GM10266 (cell line): Measurements from ENCODE around the gene WWTR1.
A peak's percentile ranks its signal among the peaks of the same experiment; 100 is the strongest.

Experiments used
- DNase-seq: peaks from one replicate; pipeline ENCODE4 v3.0.0; 2012; ENCODE audit errors: extremely low spot score
- TF ChIP-seq, protein P1 (sequence below): IDR thresholded peaks from 2 replicates; pipeline ENCODE4 v1.5.1; 2012; ENCODE audit warnings: mild to moderate bottlenecking, low read depth; ENCODE audit not compliant: control insufficient read depth, insufficient read depth; ENCODE audit errors: missing control alignments

Gene WWTR1

DNA sequence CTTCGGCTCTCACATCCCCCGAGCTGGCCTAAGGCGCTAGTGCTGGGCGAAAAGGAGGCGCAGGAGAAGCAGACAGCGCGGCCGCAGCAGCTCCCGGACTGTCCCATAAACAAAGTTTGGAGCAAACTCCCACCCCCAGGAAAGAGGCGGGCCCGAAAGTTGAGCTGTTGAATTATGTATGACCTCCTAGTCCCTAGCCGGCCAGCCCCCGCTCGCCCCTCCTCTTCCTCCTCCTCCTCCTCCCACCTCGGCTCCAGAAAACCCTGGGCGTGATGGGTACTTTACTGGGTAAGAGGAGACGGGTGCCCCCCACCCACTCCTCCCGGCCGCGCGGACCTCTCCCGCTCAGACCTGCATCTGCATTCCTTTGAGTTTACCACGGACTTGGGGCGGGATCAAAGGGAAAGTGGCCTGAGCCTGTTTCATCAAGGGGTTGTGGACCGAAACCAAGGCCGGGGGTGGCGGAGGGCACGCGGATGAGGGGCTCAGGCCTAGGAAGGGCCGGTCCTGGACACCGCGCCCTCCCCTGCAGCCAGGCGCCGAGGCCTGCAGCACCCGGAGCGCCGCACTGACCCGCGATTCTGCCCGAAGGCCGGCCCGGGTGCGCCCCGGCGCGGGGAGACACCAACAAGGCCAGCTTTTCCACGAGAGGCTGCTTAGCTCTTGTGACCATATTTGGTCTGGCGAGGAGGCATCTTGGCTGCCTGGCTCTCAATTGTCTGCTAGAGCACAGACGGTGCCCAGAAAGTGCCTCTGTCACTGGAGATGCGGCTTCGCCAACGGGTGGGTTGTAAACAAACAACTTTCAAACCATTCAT, at the start of gene WWTR1:
WWTR1 (minus strand) TSS at position 100 of the 818 bp plus-strand sequence. CDS start 719 bp downstream, outside the sequence.
- TF ChIP-seq, protein P1, sequence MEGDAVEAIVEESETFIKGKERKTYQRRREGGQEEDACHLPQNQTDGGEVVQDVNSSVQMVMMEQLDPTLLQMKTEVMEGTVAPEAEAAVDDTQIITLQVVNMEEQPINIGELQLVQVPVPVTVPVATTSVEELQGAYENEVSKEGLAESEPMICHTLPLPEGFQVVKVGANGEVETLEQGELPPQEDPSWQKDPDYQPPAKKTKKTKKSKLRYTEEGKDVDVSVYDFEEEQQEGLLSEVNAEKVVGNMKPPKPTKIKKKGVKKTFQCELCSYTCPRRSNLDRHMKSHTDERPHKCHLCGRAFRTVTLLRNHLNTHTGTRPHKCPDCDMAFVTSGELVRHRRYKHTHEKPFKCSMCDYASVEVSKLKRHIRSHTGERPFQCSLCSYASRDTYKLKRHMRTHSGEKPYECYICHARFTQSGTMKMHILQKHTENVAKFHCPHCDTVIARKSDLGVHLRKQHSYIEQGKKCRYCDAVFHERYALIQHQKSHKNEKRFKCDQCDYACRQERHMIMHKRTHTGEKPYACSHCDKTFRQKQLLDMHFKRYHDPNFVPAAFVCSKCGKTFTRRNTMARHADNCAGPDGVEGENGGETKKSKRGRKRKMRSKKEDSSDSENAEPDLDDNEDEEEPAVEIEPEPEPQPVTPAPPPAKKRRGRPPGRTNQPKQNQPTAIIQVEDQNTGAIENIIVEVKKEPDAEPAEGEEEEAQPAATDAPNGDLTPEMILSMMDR: peak; percentile 51
- peak; percentile 83 for DNase-seq

DNA sequence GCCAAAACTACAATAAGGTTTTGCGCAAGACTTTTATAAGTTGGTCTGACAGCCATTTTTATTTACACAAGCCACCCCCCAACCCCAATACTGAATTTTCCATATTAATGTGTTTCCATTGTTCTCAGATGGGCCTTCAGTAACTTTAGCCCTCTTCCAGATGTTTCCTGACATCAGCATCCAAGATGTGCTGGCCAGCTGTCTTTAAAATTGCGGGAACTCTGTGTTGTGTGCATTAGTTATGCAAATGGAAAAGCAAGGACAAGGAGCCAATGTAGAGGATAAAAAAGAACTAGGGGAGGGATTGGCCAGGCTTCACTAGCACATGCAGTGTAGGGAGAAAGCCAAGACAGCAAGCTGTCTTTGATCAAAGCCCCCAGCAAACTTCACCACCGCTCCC, 49.1 kb upstream of the WWTR1 start:
- no peak for DNase-seq
- TF ChIP-seq, protein P1: no peak

DNA sequence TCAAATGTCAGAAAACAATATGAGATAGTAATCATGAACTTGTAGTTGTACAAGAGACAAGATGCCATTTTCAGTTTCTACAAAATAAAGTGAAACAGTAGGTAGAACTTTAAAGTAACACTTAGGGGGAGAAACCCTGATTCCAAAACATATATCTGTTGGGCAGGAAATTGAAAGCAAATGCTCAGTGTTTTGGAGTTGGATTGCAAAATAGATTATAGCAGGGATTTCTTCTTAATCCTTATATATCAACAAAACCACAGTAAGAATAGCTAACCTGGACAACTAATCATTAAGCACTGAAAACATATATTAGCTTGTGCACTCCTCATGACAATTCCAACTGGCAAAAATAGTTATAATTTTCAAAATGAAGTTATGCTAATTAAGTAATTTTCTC, 47.6 kb upstream of the WWTR1 start:
- no peak for DNase-seq
- TF ChIP-seq, protein P1: no peak

DNA sequence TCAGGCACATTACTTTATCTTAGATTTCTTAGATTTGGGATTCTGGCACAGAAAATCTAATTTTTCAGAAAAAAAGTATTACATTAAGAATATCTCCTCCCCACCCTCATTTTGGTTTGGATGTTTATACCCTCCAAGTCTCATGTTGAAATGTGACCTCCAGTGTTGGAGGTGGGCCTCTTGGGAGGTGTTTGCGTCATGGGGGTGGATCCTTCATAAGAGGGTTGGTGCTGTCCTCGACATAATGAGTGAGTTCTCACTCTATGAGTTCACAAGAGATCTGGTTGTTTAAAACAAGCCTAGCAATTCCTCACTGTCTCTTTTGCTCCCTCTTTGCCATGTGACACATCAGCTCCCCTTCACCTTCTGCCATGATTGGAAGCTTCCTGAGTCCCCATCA, 45.6 kb upstream of the WWTR1 start:
- TF ChIP-seq, protein P1: no peak
- no peak for DNase-seq

DNA sequence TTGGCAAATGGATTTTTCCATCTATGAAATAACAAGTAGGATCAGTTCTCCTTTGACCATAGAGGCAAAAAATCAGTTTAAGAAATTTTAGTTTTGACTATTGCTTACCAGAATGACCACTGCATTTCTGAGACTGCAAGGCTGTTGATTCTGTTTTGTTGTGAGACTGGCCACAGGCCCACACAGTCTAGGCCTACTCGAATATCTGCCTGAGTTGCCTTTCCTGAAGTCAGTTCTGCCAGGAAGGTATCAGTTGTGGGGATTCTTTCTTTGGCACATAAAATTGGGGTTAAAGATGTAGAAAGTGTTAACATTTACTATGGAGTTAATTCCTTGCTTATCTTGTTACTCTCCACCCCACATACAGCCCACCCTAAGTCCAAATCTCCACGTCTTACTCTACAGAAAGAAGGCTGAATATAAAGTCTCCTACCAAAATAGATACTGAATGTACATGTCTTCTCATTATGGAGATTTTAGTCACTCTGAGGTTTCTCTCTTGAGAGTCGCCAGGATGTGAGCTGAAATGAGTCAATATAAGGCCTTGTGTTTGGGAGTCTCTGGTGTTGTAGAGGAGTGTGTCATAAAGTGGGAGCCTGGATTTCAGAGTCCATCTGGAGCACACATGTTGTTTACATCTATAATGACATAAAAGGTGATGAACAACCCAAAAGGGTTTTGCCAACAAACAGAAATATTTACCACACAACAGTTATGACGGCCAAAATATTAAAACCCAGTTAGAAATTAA, 45.0 kb upstream of the WWTR1 start:
- DNase-seq: no peak
- TF ChIP-seq, protein P1: no peak

DNA sequence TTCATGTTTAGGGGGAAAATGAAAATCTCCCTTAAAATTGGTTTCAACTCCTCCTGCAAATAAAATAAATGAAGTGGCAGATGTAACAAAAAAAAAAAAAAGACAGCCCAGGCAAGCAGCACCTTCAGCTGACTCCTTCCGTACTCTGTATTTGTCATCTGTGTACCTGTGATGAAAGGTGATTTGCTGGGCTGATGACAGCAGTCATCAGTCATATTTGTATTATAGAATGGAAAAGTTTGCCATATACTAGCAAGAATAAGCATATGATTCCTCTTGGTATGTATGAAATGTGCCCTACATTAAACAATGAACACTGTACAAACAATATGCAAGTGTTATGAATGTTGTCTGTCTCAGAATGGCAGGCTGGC, 44.1 kb upstream of the WWTR1 start:
- no peak for DNase-seq
- TF ChIP-seq, protein P1: no peak
